ENCODE results near the gene DLG5.

The DLG5 gene

DNA sequence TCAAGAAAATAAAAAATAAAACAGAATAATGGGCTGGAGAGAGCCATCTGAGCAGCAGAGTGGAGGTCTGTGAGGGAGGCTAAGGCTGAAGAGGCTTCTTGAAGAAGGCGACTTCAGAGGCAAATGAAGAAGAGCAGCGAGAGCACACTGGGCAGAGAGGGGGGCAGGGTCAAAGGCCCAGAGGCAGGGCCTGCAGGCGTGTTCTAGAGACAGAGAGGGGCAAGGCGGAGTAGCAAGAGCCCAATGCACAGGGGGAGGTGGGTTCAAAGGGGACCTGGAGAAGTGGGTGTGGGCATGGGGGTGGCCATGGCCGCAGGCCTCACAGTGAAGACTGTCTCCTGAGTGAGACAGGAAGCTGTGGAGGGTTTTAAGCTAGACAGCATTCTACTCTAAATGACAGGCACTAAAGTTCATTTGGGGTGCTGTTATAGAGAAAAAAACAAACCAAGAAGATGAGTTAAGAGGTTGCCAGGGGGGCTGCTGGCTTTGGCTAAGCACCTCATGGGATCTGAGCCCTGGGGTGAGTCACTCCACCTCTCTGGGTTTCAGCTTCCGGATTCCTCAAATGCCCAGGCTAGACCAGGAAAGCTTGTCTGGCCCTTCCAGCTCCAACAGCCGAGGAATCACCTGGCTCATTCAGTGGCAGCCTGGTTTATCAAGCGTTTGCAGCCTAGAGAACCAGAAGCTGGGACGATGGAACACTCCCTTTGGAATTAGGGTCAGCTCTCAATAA, 81.7 kb downstream of the DLG5 start:
- no peaks in the 10 kb centered on the region for H3K9me3 ChIP-seq (ENCODE audit: insufficient read depth, low read length)
- H3K27me3 ChIP-seq (ENCODE audit: low read length) = no peaks in the 10 kb centered on the region
- no peaks in the 10 kb centered on the region for H3K79me2 ChIP-seq (ENCODE audit: insufficient read depth, low read length)
- no peaks in the 10 kb centered on the region for H4K20me1 ChIP-seq (ENCODE audit: low read depth, low read length)
- no peaks in the 10 kb centered on the region for H3F3A ChIP-seq (ENCODE audit: insufficient read depth)
- H2AFZ ChIP-seq (ENCODE audit: low read depth, low read length, severe bottlenecking) = no peak overlapping the region
- no peak overlapping the region for H3K4me3 ChIP-seq (ENCODE audit: insufficient read depth, low read length, poor library complexity, severe bottlenecking)
- TF ChIP-seq CTCF (IDR thresholded peaks at IDR 0.05; ENCODE audit: insufficient read depth, low read length, poor library complexity, severe bottlenecking) (no peak), EZH2phosphoT487 (conservative IDR thresholded peaks at IDR 0.05; ENCODE audit: low read length) (no peak)
- H3K9ac ChIP-seq (ENCODE audit: low read length) = no peak overlapping the region
- H3K9me2 ChIP-seq (replicated peaks; ENCODE audit: insufficient read depth, low read length) = no peaks in the 10 kb centered on the region
- H3K4me2 ChIP-seq (ENCODE audit: low read depth, low read length, poor library complexity, severe bottlenecking) = no peak overlapping the region
- H3K36me3 ChIP-seq (ENCODE audit: low read length) = no peaks in the 10 kb centered on the region
- H3K27ac ChIP-seq (ENCODE audit: low read depth, low read length) = no peak overlapping the region

DNA sequence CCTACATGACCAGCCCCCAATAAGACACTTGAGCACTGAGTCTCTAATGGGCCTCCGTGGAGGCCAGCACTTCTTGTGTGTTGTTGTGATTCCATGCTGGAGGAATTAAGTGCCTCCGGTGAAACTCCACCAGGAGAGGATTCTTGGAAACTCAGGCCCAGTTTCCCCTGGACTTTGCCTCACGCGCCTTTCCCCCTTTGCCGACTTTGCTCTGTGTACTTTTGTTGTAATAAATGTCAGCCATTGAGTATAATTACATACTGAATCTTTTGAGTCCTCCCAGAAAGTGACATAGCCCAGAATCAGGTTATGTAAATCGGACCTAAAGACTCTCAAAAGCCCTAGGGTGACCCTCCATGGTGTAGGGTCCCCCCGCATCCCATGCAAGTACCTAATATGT, 82.4 kb downstream of the DLG5 start:
- Histone ChIP-seq H2AFZ (ENCODE audit: low read depth, low read length, severe bottlenecking) (no peak overlapping the region), H3K27me3 (ENCODE audit: low read length) (no peaks in the 10 kb centered on the region), H3F3A (ENCODE audit: insufficient read depth) (no peaks in the 10 kb centered on the region), H3K4me3 (ENCODE audit: insufficient read depth, low read length, poor library complexity, severe bottlenecking) (no peak overlapping the region), H3K27ac (ENCODE audit: low read depth, low read length) (no peak overlapping the region), H3K79me2 (ENCODE audit: insufficient read depth, low read length) (no peaks in the 10 kb centered on the region), H4K20me1 (ENCODE audit: low read depth, low read length) (no peaks in the 10 kb centered on the region), H3K4me2 (ENCODE audit: low read depth, low read length, poor library complexity, severe bottlenecking) (no peak overlapping the region), H3K36me3 (ENCODE audit: low read length) (no peaks in the 10 kb centered on the region), H3K9me3 (ENCODE audit: insufficient read depth, low read length) (no peaks in the 10 kb centered on the region), H3K9ac (ENCODE audit: low read length) (no peak overlapping the region), H3K9me2 (replicated peaks; ENCODE audit: insufficient read depth, low read length) (no peaks in the 10 kb centered on the region)
- no peak for TF ChIP-seq EZH2phosphoT487 (conservative IDR thresholded peaks at IDR 0.05; ENCODE audit: low read length)
- no peak for TF ChIP-seq CTCF (IDR thresholded peaks at IDR 0.05; ENCODE audit: insufficient read depth, low read length, poor library complexity, severe bottlenecking)

- Histone ChIP-seq H3K79me2 (ENCODE audit: insufficient read depth, low read length) (no peaks in the 10 kb centered on the region), H2AFZ (ENCODE audit: low read depth, low read length, severe bottlenecking) (no peak overlapping the region), H3F3A (ENCODE audit: insufficient read depth) (no peaks in the 10 kb centered on the region), H3K27me3 (ENCODE audit: low read length) (no peaks in the 10 kb centered on the region), H3K36me3 (ENCODE audit: low read length) (no peaks in the 10 kb centered on the region), H3K9ac (ENCODE audit: low read length) (no peak overlapping the region), H3K27ac (ENCODE audit: low read depth, low read length) (no peak overlapping the region), H3K4me2 (ENCODE audit: low read depth, low read length, poor library complexity, severe bottlenecking) (no peak overlapping the region), H4K20me1 (ENCODE audit: low read depth, low read length) (no peaks in the 10 kb centered on the region), H3K9me2 (replicated peaks; ENCODE audit: insufficient read depth, low read length) (no peaks in the 10 kb centered on the region), H3K9me3 (ENCODE audit: insufficient read depth, low read length) (no peaks in the 10 kb centered on the region), H3K4me3 (ENCODE audit: insufficient read depth, low read length, poor library complexity, severe bottlenecking) (no peak overlapping the region)
- no peak for TF ChIP-seq EZH2phosphoT487 (conservative IDR thresholded peaks at IDR 0.05; ENCODE audit: low read length)
- no peak for TF ChIP-seq CTCF (IDR thresholded peaks at IDR 0.05; ENCODE audit: insufficient read depth, low read length, poor library complexity, severe bottlenecking)
These were observed 83.3 kb downstream of the DLG5 start for GRCh38 chr10:77843264-77843663.

Measured in SU-DHL-6 (cell line).